Central memory CD4-positive, alpha-beta T cell (primary cell): ENCODE results near the gene NHLH1.
A peak's percentile ranks its signal among the peaks of the same experiment; 100 is the strongest.
"Not testable (repeated sequence)": the region's sequence is repeated elsewhere in the genome, so short reads cannot be mapped to it uniquely, and the experiment has no call there.

Experiments used
- DNase-seq: peaks from one replicate; pipeline ENCODE4 v3.0.0; 2022

Gene NHLH1

DNA sequence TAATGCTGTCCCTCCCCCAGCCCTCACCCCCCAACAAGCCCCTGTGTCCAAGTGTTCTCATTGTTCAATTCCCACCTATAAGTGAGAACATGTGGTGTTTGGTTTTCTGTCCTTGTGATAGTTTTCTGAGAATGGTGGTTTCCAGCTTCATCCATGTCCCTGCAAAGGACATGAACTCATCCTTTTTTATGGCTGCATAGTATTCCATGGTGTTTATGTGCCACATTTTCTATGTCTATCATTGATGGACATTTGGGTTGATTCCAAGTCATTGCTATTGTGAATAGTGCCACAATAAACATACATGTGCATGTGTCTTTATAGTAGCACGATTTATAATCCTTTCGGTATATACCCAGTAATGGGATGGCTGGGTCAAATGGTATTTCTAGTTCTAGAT is 17.9 kb downstream of the NHLH1 start:
- DNase-seq = not testable (repeated sequence)

DNA sequence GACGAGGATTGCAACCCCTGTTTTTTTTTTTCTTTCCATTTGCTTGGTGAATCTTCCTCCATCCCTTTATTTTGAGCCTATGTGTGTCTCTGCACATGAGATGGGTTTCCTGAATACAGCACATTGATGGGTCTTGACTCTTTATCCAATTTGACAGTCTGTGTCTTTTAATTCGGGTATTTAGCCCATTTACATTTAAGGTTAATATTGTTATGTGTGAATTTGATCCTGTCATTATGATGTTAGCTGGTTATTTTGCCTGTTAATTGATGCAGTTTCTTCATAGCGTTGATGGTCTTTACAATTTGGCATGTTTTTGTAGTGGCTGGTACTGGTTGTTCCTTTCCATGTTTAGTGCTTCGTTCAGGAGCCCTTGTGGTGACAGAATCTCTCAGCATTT is 21.5 kb downstream of the NHLH1 start:
- not testable (repeated sequence) for DNase-seq

DNA sequence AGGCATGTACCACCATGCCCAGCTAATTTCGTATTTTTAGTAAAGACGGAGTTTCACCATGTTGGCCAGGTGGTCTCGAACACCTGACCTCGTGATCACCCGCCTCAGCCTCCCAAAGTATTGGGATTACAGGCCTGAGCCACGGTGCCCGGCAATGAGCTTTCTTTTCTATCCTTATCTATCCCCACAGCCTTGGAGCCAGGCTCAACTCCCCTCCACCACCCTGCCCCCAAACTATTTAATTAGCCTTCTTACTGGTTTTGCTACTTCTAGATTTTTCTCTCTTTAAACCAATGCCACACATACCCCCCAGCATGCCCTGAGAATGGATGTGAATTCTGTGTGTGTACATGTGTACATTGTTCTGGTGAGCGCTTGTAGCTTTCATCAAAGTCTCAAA is 27.8 kb downstream of the NHLH1 start:
- no peak for DNase-seq

DNA sequence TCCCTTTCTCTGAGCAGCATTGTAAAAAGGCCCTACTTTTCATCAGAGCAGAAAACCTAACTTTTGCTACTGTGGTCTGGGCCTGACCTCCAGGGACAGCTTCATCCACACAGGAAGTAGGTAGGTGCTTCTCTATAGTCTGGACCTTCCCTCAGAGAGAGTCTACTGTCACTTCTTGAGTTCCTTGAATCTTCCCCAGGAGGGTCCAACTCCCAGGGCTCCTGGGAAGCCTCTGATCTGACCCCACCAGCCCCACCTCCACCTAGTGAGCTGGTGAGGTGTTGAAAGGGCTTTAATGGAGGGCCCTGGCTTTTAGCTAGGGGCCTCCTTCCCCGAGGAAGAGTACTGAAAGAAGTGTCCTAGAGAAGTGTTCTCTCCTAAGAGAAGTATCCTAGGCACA is 30.8 kb downstream of the NHLH1 start:
- DNase-seq = no peak

DNA sequence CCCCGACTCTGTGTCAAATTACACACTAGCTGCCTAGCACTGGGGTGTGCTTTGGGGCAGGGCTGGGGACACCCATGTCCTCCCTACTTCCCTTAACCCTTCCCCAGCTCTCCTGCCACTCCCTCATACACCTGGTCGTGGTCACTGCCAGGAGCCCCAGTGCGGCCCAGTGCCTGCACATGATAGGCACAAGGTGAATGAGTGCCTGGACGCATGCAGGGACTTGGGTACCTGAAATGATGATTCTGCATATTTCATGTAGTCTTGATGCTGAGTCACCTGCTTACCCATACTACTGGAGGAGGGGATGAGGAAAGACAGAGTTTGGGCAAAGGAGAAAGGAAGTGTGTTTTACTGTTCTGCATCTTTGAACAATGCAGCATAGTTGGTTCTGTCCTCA is 32.0 kb downstream of the NHLH1 start:
- DNase-seq = no peak

DNA sequence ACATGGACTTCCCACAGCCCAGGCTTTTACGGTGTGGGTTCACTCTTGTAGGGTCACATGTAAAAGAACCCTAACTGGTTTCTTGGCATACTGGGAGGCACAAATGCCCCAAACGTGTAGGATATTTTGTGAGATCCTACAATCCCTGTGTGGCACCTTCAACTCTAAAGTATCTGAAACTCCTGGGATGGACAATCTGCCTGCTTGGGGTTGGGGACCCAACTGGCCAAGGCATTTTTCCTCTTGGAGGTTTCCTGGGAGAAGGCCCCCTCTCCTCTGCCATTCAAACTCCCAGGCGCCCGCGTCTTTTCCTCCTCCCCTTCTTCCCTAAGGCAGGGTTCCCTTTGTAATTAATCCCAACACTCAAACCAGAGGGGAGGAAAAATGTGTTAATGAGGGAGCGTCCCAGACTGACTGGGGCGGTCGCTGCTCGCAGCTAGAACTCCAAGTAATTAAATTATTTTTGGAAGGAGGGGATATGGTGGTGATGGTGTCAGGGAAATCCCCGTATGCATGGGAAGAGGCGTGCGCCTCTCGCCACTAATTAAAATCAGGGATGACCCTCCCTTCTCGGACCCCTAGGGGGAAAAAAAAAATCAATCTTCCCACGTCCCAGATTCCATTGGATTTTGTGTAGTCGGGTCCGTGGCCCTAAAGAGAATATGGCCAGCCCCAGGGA is 32.8 kb downstream of the NHLH1 start:
- DNase-seq = no peak

DNA sequence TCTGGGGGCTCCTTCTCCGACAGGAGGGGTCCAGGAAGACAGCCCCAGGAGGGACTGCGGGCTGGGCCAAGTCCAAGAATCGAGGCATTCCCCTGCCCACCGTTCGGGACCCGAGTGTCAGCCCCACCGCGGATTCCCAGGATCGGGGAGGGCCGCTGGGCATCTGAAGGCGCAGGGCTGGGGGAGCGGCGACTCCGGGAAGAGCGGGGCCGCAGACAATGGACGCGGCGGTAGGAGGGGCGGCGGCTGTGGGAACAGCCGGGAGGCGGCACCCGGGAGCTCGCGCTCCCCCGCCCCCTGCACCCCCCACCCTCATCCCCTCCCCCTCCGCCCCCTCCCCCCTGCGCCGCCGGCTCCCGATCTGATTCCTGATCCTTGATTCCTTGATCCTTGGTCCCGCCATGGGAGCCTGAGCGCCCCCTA is 33.4 kb downstream of the NHLH1 start, which contains the start of gene VANGL2:
Gene VANGL2 (plus strand): TSS at position 342 of the 423 bp plus-strand sequence. CDS start 15,274 bp downstream, outside the sequence.
- DNase-seq = peak; percentile 14

DNA sequence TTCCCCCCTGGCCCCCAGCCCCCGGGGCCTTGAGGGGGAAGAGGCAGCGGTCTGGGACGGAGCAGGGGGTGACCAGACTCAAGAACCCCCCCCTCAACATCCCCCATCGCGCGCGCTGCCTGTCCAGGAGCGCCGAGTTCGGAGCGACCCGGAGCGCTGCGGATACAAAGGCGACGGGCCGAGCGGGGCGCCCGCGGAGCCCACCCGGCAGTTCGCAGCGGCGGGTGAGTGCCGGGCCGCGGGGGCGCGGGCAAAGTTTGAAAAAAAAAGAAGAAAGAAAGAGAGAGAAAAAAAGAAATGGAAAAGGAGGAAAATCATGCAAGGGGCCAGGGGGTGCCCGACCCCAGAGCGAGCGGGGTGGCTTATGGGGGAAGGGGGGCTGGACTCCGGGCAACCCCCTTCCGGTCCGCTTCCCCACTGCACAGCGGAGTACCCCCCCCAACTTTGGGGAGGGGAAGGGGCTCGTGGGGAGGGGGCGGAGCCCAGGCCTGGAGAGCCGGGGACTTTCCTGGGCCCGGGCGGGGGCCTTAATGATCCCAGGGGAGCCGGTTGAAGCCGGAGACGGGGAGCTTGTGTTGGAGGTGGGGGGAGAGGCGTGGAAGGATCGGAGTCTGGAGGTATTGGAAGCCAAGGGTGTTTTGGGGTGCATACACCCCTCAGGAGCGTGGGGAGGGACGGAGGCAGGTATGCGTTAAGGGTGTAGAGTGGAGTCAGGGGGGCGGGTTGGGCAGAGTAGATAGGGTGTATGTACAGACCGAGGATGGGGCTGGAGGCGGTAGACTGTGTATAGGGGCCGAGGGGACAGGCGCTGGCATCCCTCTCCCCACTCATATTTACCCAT is 34.0 kb downstream of the NHLH1 start:
- DNase-seq = no peak

DNA sequence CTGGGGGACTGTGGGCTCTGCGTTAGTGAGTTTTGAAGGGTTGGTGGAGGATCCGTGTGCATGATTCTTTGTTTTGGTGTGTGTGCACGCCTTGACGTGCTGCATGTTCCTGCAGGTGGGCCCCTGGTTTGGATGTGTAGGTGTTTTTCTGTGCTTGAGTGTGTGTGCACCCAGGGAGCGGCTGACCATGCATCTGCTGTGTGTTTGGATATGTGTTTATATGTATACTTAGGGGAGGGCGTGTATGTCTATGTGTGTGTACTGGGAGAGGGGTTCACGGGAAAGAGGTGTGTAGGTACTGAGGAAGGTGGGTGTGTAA is 34.6 kb downstream of the NHLH1 start:
- DNase-seq = no peak

DNA sequence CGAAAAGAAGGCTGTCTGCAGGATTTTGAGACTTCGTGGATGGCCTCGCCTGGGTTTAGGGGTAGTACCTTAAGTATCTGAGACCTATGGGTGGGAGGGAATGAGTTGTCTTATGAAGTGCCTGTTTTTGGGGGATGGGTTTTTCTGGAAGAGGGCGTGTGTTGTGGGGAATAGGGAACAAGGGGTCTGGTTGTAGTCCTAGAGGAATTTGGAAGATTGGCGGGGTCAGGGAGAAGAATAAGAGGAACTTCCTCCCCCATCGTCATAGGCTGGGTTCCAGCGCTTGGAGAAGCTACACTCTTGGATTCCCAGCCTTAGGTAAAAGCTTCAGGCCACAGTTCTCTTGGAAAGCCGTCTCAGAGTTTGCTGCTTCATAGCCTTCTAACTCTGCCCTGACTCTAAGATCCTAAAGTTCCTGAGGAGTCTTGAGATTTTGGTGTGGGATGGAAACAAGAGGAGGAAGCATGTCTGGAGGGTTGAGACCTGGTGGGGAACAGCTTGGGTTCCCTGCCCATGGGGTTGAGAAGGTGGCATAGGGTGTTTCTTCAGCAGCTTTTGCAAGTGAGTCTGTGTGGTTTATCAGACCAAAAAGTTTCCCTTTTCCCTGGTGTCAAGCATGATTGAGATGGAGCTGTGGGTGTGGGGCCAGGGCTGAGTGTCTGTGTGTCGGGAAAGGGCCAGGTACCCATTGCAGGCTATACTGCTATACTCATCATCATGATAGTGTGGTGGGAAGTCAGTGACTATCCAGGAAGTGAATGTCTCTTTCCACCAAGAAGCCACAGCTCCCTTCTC is 35.3 kb downstream of the NHLH1 start:
- DNase-seq = no peak

DNA sequence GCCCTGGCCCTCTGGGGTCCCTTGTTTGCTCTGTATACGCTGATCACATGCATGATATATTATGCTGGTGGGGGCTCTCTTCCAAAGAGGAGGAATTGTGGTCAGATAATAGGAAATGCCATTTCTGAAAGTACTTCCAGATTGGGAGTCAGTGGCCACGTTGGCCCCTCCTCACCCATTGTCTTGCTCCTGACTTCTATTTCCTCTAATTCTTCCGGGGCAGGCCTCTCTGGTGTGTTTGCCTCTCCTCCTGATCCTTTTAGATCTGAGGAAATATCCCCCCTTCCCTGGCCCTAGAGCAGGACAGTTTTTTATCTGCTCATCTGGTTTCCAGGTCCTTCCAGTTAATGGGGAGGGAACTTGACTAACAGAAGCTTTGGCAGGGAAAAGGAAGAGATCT is 36.4 kb downstream of the NHLH1 start:
- DNase-seq = no peak

DNA sequence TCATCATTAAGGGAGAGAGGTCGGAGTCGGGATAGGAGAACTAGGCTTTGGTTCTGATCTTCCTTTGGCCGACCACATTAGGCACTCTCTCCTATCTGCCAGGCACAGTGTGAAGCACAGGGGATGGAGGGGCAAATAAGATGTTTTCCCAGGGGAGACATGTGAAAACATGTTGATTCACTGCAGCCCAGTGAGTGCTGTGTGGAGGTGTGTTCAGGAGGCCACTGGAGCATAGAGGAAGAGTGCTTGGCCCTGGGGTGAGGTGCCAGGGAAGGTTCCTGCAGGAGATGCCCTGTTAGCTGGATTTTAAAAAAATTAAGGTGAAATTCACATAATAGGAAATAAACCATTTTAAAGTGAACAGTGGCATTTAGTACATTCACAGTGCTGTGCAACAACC is 37.2 kb downstream of the NHLH1 start:
- DNase-seq = no peak

DNA sequence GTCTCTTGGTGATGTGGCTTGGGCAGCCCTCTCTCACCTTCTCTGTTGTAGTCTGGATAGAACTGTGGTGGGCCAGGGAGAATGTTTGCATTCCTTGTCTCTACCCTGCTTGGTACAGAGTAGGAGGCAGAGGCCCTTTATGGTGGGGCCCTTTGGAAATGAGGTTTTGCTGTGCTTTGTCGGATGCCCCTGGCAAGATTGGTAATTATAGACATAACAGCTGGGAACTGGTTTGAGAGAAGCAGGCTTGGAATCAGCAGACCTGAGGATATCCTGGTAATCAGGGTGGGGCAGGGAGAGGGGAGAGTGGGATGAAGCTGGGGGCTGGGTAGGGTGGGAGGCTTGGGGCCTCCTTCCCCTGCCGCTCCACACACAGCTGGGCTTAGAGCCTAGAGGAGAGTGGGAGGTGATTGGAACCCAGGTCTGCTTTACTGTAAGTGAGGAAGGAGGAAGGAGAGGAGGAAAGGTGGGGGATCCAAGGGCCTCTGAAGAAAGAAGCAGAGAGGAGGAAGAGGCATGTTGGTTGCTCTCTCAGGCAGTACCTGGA is 38.5 kb downstream of the NHLH1 start:
- DNase-seq = no peak

DNA sequence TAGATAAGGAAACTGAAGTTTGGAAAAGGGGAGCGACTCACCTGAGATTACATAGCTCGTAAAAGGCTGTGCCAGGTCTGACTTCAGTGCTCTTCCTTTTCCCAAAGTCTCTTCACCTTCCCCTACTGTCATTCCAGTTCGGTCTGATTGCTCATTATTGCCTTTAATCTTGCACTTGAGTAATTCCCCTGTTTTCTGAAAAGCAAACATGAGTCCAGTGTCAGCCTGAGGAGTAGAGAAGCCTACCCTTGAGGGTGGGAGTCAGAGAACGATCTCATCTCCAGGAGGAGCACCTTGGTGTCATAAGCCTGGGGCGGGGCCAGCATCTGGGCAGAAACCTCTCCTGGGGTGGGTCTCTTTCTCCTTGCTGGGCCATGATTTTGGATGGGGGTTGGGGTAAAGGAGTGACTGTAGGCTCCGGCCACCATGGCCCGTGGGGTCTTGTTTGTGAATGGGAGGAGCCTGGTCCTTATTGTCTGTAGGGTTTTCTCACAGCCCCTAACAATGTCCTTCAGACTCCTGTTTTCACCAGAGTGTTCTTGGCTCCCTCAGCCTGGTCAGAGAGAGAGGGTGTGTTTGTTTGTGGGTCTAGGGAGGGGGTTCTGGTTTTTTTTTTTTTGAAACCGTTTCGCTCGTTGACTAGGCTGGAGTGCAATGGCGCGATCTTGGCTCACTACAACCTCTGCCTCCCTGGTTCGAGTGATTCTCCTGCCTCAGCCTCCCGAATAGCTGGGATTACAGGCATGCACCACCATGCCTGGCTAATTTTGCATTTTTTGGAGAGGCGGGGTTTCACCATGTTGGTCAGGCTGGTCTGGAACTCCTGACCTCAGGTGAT is 39.5 kb downstream of the NHLH1 start:
- no peak for DNase-seq

DNA sequence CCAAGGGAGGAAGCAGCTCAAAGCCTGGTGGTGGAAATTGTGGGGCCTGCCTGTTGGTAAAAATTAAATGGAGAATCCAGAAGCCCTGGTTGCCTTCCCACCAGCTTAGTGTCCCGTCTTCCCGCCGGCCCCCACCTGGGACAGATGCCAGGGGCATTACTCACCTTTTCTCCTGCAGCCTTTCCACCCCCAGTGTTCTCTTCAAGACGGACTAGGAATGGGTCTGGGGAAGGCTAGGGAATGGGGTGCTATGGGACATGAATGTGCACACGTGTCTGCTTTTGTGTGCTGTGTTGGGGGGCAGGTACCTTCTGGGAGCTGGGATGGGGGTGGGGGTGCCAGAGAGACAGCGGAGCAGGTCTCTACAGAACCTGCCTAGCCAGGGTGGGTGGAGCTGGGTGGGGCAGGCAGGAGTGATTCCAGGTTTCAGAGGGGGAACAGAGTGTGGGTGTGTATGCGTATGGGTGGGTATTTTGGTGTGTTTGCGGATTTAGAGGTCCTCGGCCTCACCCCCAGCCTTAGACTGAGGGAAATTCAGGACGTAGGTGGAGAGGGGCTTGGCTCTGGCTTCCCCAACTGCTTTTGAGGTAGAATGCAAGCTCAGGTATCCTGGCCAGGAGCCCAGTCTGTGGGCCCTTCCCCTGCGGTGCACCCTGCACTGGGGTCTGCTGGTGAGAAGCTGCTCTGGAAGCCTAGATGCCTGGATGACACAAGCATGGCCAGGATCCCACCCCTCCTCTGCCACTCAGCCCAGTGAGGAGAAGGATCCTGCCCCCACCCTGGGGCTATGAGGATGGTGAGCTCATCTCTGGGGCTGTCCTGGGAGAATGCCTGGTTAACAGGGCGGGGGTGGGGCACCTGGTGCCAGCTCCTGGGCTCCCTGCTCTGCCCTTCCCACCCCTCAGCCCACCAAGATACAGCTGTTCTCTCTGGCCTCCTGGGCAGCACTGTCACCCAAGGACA is 41.2 kb downstream of the NHLH1 start:
- no peak for DNase-seq

DNA sequence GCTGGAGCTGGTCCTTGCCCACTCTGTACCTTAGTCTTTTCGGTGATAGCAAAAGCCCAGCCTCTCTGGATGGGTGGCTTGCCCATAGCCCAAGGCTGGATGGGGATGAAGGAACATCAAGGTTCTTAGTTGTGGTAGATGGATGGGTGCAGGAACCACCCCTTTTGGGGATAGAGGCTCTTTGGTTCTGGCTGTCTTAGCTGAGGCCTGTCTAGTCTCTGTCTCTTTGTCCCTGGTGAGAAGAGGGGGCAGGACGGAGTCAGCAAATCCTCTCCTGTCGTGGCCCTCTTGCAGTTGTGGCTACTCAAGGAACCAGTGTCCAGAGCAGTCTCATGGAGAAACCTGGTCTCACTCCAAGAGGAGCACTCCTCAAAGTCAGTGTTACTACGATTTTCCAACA is 42.0 kb downstream of the NHLH1 start:
- DNase-seq = no peak

DNA sequence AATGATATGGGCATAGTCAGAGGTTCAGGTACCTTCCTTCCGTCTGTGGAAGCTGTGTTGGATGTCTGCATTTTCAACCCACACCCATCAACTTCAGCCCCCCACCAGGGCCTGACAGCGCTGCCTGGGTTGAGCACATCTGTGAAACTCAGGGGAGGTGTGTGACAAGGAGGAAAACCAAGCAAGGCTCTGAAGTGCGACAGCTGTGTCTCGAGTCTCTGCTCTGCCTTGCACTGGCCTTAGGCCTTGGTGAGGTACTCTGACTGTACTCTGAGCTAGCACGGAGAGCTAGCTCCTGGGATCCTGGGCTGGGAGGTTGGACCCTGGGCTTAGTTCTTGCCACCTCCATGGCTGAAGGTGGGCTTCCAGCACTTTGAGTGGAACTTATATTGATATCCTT is 42.6 kb downstream of the NHLH1 start:
- DNase-seq = no peak

DNA sequence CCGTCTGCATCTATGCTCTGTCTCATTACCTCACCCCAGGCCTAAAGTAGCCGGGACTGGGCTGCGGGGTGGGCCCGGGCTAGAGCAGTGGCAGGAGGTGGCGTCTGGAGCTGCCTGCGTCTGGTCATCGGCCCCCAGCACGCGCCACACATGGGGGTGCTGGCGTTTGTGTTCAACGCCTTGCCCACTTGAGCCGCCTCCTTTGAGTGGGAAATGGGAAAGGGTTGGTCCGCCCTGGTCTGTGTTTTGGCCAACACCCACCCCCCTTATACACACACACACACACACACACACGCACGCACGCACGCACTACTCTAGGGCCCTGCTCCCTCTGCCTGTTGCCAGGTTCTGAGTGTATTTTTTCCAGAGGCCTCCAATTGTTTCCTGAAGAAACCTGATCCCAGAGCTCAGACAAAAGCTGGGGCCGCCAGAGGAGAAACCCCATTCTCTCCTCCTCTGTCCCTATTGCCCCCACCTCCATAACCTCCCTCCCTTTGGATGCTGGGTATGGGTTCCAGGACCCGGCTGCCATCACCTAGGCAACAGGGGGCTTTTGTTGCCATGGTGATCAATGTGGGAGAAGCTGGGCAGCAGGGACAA is 43.6 kb downstream of the NHLH1 start:
- DNase-seq = no peak

DNA sequence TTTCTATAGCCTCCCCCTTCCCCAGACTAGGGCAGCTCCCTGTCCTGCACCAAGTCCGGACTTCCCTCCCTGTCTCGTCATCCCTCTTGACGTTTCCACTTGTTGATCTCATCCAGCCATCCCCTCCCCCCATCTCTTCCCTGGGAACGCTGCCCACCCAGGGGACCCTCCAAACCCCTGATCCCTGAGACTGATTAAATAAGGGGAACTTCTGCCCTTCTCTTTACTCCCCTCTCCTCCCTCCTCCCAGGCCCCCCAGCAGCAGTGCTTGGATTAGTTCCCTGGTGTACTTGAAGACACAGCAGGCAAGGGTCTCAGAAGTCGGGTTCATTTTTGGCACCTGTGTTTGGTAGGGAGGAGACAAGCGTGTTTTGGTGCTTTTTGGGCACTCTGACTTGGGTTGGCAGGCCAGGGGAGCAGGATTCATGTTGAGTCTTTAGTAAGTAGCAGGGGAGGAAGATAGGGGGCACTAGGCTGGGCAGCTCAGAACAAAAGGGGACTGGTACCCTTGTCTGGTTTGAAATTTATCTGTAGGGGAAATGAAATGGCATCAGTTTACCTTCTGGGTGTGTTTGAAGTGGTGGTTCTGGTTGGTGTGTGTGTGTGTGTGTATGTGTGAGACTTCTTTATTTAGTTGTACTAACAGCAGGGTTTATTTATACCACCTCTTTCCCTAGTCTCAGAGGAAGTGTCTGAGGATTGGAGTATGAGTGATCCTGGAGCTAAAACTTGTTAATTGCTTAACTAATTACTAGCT is 44.6 kb downstream of the NHLH1 start:
- no peak for DNase-seq

DNA sequence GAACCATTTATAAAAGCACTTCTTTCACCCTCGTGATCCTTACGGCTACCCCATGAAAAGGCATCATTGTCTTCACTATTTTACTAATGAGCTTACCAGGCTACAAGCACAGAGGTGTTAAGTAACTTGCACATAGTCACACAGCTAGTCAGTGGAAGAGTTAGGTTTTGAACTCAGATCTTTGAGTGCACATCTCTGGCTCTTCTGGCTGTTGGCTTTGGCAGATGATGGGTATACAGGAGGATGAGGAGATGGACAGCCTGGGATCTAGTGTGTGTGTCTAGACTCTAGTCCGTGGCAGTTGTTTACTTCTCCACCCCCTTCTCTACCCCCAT is 45.1 kb downstream of the NHLH1 start:
- no peak for DNase-seq
